Measurements from ENCODE around the gene NRG4. TPM values are rescaled to one million over a fixed set of nuclear protein-coding genes. Genes with fewer than 3 reads are reported as not detected.

NRG4 gene
- total and polyA plus RNA-seq, 9 of the 15 experiments (the other 6 are each of a cell fraction or from before 2014, with no cell fraction given): 0.33 to 2.5 (median 0.76) TPM

DNA sequence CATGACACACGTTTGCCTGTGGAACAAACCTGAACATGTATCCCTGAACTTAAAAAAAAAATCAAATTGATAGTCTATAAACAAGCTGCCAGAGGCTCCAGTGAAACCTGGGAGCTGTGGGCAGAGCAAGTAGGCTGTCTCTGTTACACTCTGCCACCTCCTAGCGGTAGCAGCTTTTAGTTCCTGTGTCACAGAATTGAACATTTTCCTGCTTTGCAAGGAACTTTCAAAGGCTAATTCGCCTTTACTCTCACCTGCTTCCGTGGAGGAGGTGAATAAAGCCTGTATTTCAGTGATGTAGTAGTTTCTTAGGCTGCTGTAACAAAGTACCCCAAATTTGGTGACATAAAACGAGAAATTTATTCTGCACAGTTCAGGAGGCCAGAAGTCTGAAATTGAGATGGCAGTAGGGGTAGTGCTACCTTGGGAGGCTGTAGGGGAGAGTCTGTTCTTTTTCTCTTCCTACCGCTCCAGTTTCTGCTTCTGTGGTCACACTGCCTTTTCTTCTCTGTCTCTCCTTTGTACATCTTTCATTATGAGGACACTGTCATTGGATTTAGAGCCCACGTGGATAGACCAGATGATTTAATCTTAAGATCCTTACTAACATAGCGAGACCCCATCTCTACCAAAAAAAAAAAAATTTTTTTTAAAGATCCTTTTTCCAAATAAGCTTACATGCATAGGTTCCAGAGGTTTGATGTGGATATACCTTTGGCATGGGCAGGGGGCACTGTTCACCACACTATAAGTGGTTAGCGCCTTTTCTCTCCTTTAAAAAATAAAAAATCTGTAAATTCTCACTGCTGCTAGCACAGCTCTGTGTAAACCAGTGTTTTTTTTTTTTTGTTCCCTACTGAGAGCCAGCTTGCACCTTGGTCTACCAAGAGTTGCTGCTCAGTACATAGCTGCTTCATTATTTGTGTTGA is 83.3 kb downstream of the NRG4 start (continued):
- TF ChIP-seq ZNF830 (CRISPR knock-in tag; IDR thresholded peaks at IDR 0.05): no peak
- TF ChIP-seq TEAD1 (CRISPR knock-in tag; IDR thresholded peaks at IDR 0.05): no peak
- TF ChIP-seq, protein P1, sequence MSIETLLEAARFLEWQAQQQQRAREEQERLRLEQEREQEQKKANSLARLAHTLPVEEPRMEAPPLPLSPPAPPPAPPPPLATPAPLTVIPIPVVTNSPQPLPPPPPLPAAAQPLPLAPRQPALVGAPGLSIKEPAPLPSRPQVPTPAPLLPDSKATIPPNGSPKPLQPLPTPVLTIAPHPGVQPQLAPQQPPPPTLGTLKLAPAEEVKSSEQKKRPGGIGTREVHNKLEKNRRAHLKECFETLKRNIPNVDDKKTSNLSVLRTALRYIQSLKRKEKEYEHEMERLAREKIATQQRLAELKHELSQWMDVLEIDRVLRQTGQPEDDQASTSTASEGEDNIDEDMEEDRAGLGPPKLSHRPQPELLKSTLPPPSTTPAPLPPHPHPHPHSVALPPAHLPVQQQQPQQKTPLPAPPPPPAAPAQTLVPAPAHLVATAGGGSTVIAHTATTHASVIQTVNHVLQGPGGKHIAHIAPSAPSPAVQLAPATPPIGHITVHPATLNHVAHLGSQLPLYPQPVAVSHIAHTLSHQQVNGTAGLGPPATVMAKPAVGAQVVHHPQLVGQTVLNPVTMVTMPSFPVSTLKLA (conservative IDR thresholded peaks at IDR 0.05): no peak
- no peak for TF ChIP-seq ERF (CRISPR knock-in tag; IDR thresholded peaks at IDR 0.05)
- no peak for TF ChIP-seq ELF1 (tag; IDR thresholded peaks at IDR 0.05)
- TF ChIP-seq, protein P2, sequence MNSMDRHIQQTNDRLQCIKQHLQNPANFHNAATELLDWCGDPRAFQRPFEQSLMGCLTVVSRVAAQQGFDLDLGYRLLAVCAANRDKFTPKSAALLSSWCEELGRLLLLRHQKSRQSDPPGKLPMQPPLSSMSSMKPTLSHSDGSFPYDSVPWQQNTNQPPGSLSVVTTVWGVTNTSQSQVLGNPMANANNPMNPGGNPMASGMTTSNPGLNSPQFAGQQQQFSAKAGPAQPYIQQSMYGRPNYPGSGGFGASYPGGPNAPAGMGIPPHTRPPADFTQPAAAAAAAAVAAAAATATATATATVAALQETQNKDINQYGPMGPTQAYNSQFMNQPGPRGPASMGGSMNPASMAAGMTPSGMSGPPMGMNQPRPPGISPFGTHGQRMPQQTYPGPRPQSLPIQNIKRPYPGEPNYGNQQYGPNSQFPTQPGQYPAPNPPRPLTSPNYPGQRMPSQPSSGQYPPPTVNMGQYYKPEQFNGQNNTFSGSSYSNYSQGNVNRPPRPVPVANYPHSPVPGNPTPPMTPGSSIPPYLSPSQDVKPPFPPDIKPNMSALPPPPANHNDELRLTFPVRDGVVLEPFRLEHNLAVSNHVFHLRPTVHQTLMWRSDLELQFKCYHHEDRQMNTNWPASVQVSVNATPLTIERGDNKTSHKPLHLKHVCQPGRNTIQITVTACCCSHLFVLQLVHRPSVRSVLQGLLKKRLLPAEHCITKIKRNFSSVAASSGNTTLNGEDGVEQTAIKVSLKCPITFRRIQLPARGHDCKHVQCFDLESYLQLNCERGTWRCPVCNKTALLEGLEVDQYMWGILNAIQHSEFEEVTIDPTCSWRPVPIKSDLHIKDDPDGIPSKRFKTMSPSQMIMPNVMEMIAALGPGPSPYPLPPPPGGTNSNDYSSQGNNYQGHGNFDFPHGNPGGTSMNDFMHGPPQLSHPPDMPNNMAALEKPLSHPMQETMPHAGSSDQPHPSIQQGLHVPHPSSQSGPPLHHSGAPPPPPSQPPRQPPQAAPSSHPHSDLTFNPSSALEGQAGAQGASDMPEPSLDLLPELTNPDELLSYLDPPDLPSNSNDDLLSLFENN (IDR thresholded peaks at IDR 0.05; ENCODE audit: low read depth in 2 of 2, low read length in 2 of 2): no peak
- TF ChIP-seq ZBTB8A (IDR thresholded peaks at IDR 0.05; ENCODE audit: partially characterized antibody): no peak
- no peak for TF ChIP-seq ZNF263 (CRISPR knock-in tag; IDR thresholded peaks at IDR 0.05; ENCODE audit: borderline replicate concordance)
- no peak for TF ChIP-seq C11orf30 (IDR thresholded peaks at IDR 0.05; ENCODE audit: low read depth)
- TF ChIP-seq, protein P3, sequence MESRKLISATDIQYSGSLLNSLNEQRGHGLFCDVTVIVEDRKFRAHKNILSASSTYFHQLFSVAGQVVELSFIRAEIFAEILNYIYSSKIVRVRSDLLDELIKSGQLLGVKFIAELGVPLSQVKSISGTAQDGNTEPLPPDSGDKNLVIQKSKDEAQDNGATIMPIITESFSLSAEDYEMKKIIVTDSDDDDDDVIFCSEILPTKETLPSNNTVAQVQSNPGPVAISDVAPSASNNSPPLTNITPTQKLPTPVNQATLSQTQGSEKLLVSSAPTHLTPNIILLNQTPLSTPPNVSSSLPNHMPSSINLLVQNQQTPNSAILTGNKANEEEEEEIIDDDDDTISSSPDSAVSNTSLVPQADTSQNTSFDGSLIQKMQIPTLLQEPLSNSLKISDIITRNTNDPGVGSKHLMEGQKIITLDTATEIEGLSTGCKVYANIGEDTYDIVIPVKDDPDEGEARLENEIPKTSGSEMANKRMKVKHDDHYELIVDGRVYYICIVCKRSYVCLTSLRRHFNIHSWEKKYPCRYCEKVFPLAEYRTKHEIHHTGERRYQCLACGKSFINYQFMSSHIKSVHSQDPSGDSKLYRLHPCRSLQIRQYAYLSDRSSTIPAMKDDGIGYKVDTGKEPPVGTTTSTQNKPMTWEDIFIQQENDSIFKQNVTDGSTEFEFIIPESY (CRISPR knock-in tag; IDR thresholded peaks at IDR 0.05): peak; percentile 99
- TF ChIP-seq, protein P4, sequence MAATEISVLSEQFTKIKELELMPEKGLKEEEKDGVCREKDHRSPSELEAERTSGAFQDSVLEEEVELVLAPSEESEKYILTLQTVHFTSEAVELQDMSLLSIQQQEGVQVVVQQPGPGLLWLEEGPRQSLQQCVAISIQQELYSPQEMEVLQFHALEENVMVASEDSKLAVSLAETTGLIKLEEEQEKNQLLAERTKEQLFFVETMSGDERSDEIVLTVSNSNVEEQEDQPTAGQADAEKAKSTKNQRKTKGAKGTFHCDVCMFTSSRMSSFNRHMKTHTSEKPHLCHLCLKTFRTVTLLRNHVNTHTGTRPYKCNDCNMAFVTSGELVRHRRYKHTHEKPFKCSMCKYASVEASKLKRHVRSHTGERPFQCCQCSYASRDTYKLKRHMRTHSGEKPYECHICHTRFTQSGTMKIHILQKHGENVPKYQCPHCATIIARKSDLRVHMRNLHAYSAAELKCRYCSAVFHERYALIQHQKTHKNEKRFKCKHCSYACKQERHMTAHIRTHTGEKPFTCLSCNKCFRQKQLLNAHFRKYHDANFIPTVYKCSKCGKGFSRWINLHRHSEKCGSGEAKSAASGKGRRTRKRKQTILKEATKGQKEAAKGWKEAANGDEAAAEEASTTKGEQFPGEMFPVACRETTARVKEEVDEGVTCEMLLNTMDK (IDR thresholded peaks at IDR 0.05; ENCODE audit: borderline replicate concordance, insufficient read depth, low read depth, low read length, poor library complexity, severe bottlenecking): no peak
- TF ChIP-seq ZNF274 (IDR thresholded peaks at IDR 0.05; ENCODE audit: borderline replicate concordance, low read depth, low read length): no peak
